HepG2 (cell line): ENCODE measurements around the gene ZNF747. TPM values are rescaled to one million over a fixed set of nuclear protein-coding genes. Genes with fewer than 3 reads are reported as not detected.
"Not testable (repeated sequence)": the region's sequence is repeated elsewhere in the genome, so short reads cannot be mapped to it uniquely, and the experiment has no call there.

ENCODE experiments used
- NAIF1 ChIP-seq: sonication (generic); formaldehyde crosslinking; IDR thresholded peaks from 2 replicates; pipeline ENCODE4 v1.5.0; 2020; ENCODE audit warnings: mild to moderate bottlenecking, missing genetic modification reagents, borderline replicate concordance
- POLR2AphosphoS5 ChIP-seq: IDR thresholded peaks from 2 replicates; pipeline ENCODE4 v1.6.1; 2012; ENCODE audit warnings: low read depth, low read length
- SRY ChIP-seq: sonication (generic); formaldehyde crosslinking; IDR thresholded peaks from 2 replicates; pipeline ENCODE4 v1.8.0; 2022; ENCODE audit warnings: mild to moderate bottlenecking, missing genetic modification reagents
- TCF7 ChIP-seq: sonication (generic); IDR thresholded peaks from 2 replicates; pipeline ENCODE4 v1.6.1; 2016; ENCODE audit warnings: antibody characterized with exemption, low read depth
- ZBTB3 ChIP-seq: sonication (generic); formaldehyde crosslinking; IDR thresholded peaks from 2 replicates; pipeline ENCODE4 v1.4.0; 2020; ENCODE audit warnings: low read depth, mild to moderate bottlenecking, moderate library complexity, missing genetic modification reagents, borderline replicate concordance
- ZNF543 ChIP-seq: sonication (generic); formaldehyde crosslinking; IDR thresholded peaks from 2 replicates; pipeline ENCODE4 v1.4.0; 2020; ENCODE audit warnings: mild to moderate bottlenecking, missing genetic modification reagents
- polyA plus RNA-seq, 8 experiments: library from polyadenylated mRNA; depleted of rRNA in 3 of 8; stranded (reverse) in 7 of 8; unstranded in 1 of 8; fragments of >200 nt; fragmentation: Illumina TruSeq in 4 of 8; extraction: Trizol in 4 of 8; gene quantifications; 2 replicates each; pipeline versions ENCODE4 v1.2.1 to v1.2.3, GENCODE V29; 2011 to 2016; ENCODE audit warnings: low read depth in 4 of 8, missing spikeins in 1 of 8, mixed read lengths in 1 of 8; ENCODE audit not compliant: insufficient read depth in 1 of 8
- total RNA-seq, 5 experiments: library from RNA; depleted of rRNA; stranded (reverse); fragments of >200 nt; fragmentation: Illumina TruSeq; extraction: Trizol; gene quantifications; 2 replicates each; pipeline ENCODE4 v1.2.3, GENCODE V29; 2016; ENCODE audit warnings: low read depth in 1 of 5
- TF ChIP-seq, protein P1 (sequence below): sonication (generic); formaldehyde crosslinking; IDR thresholded peaks from 2 replicates; pipeline ENCODE4 v1.4.0; 2020; ENCODE audit warnings: missing genetic modification reagents, borderline replicate concordance
- TF ChIP-seq, protein P2 (sequence below), 2 experiments: fragments of 450-650 bp in 1 of 2; sonication (generic) in 1 of 2; formaldehyde crosslinking in 1 of 2; IDR thresholded peaks; 2 replicates each; pipeline versions ENCODE4 v1.6.1 to v1.8.0; 2016 to 2022; ENCODE audit warnings: antibody characterized with exemption in 1 of 2, mild to moderate bottlenecking in 1 of 2, missing genetic modification reagents in 1 of 2
- TF ChIP-seq, protein P3 (sequence below): sonication (generic); formaldehyde crosslinking; IDR thresholded peaks from 2 replicates; pipeline ENCODE4 v1.4.0; 2020; ENCODE audit warnings: mild to moderate bottlenecking, missing genetic modification reagents
- TF ChIP-seq, protein P4 (sequence below): sonication (generic); formaldehyde crosslinking; IDR thresholded peaks from 2 replicates; pipeline ENCODE4 v1.4.0; 2020; ENCODE audit warnings: mild to moderate bottlenecking, missing genetic modification reagents, borderline replicate concordance
- TF ChIP-seq, protein P5 (sequence below), 2 experiments: sonication (generic) in 1 of 2; formaldehyde crosslinking in 1 of 2; IDR thresholded peaks; 2 replicates each; pipeline versions ENCODE4 v1.4.0 to v1.6.1; 2018 to 2020; ENCODE audit warnings: missing genetic modification reagents in 2 of 2, borderline replicate concordance in 1 of 2, low read depth in 1 of 2, mild to moderate bottlenecking in 1 of 2, missing biosample characterization in 1 of 2

Gene ZNF747
- total and polyA plus RNA-seq, 2 of the 13 experiments (the other 11 are each of a cell fraction or from before 2014, with no cell fraction given): 7.2 to 10.2 TPM

DNA sequence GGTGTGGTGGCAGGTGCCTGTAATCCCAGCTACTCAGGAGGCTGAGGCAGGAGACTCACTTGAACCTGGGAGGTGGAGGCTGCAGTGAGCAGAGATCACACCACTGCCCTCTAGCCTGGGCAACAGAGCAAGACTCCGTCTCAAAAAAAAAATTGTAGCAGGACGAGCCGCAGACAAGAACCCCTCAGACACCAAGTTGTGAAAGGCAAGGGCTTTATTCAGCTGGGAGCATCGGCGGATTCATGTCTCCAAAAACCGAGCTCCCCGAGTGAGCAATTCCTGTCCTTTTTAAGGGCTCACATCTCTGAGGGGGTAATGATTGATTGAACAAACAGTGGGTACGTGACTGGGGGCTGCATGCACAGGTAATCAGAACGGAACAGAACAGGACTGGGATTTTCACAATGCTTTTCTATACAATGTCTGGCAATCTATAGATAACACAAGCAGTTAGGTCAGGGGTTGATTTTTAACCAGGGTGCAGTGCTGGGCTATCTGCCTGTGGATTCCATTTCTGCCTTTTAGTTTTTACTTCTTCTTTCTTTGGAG lies 6.3 kb upstream of the ZNF747 start (continued):
- TF ChIP-seq, protein P1, sequence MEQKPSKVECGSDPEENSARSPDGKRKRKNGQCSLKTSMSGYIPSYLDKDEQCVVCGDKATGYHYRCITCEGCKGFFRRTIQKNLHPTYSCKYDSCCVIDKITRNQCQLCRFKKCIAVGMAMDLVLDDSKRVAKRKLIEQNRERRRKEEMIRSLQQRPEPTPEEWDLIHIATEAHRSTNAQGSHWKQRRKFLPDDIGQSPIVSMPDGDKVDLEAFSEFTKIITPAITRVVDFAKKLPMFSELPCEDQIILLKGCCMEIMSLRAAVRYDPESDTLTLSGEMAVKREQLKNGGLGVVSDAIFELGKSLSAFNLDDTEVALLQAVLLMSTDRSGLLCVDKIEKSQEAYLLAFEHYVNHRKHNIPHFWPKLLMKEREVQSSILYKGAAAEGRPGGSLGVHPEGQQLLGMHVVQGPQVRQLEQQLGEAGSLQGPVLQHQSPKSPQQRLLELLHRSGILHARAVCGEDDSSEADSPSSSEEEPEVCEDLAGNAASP (CRISPR knock-in tag): peak; percentile 21; the same call in 1 of the 2 replicates
- TF ChIP-seq, protein P2, sequence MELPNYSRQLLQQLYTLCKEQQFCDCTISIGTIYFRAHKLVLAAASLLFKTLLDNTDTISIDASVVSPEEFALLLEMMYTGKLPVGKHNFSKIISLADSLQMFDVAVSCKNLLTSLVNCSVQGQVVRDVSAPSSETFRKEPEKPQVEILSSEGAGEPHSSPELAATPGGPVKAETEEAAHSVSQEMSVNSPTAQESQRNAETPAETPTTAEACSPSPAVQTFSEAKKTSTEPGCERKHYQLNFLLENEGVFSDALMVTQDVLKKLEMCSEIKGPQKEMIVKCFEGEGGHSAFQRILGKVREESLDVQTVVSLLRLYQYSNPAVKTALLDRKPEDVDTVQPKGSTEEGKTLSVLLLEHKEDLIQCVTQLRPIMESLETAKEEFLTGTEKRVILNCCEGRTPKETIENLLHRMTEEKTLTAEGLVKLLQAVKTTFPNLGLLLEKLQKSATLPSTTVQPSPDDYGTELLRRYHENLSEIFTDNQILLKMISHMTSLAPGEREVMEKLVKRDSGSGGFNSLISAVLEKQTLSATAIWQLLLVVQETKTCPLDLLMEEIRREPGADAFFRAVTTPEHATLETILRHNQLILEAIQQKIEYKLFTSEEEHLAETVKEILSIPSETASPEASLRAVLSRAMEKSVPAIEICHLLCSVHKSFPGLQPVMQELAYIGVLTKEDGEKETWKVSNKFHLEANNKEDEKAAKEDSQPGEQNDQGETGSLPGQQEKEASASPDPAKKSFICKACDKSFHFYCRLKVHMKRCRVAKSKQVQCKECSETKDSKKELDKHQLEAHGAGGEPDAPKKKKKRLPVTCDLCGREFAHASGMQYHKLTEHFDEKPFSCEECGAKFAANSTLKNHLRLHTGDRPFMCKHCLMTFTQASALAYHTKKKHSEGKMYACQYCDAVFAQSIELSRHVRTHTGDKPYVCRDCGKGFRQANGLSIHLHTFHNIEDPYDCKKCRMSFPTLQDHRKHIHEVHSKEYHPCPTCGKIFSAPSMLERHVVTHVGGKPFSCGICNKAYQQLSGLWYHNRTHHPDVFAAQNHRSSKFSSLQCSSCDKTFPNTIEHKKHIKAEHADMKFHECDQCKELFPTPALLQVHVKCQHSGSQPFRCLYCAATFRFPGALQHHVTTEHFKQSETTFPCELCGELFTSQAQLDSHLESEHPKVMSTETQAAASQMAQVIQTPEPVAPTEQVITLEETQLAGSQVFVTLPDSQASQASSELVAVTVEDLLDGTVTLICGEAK (IDR thresholded peaks at IDR 0.05): not testable (repeated sequence)
- TF ChIP-seq, protein P2 (CRISPR knock-in tag; IDR thresholded peaks at IDR 0.05): peak; percentile 73; the same call in 1 of the 2 replicates
- TF ChIP-seq ZNF543 (peak; percentile 76), ZBTB3 (CRISPR knock-in tag) (peak; percentile 96), NAIF1 (CRISPR knock-in tag) (peak; percentile 61; the same call in 1 of the 2 replicates), TCF7 (peak; percentile 55; the same call in 1 of the 2 replicates), POLR2AphosphoS5 (peak; percentile 60; the same call in 1 of the 2 replicates), SRY (peak; percentile 70; the same call in 1 of the 2 replicates)
- TF ChIP-seq, protein P3, sequence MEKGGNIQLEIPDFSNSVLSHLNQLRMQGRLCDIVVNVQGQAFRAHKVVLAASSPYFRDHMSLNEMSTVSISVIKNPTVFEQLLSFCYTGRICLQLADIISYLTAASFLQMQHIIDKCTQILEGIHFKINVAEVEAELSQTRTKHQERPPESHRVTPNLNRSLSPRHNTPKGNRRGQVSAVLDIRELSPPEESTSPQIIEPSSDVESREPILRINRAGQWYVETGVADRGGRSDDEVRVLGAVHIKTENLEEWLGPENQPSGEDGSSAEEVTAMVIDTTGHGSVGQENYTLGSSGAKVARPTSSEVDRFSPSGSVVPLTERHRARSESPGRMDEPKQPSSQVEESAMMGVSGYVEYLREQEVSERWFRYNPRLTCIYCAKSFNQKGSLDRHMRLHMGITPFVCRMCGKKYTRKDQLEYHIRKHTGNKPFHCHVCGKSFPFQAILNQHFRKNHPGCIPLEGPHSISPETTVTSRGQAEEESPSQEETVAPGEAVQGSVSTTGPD (CRISPR knock-in tag): peak; percentile 78; the same call in 1 of the 2 replicates
- TF ChIP-seq, protein P4, sequence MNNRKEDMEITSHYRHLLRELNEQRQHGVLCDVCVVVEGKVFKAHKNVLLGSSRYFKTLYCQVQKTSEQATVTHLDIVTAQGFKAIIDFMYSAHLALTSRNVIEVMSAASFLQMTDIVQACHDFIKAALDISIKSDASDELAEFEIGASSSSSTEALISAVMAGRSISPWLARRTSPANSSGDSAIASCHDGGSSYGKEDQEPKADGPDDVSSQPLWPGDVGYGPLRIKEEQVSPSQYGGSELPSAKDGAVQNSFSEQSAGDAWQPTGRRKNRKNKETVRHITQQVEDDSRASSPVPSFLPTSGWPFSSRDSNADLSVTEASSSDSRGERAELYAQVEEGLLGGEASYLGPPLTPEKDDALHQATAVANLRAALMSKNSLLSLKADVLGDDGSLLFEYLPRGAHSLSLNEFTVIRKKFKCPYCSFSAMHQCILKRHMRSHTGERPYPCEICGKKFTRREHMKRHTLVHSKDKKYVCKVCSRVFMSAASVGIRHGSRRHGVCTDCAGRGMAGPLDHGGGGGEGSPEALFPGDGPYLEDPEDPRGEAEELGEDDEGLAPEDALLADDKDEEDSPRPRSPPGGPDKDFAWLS (CRISPR knock-in tag): 0 out of 2 replicates have a peak, but pooled peaks have one; percentile 35
- TF ChIP-seq, protein P5, sequence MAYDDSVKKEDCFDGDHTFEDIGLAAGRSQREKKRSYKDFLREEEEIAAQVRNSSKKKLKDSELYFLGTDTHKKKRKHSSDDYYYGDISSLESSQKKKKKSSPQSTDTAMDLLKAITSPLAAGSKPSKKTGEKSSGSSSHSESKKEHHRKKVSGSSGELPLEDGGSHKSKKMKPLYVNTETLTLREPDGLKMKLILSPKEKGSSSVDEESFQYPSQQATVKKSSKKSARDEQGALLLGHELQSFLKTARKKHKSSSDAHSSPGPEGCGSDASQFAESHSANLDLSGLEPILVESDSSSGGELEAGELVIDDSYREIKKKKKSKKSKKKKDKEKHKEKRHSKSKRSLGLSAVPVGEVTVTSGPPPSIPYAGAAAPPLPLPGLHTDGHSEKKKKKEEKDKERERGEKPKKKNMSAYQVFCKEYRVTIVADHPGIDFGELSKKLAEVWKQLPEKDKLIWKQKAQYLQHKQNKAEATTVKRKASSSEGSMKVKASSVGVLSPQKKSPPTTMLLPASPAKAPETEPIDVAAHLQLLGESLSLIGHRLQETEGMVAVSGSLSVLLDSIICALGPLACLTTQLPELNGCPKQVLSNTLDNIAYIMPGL (CRISPR knock-in tag; IDR thresholded peaks at IDR 0.05; ENCODE audit: borderline replicate concordance in 1 of 2, low read depth in 1 of 2): peak in 1 of 2 experiments; percentile 66; a peak in 2 of 4 replicates
